ENCODE measurements around the gene BSND.

DNA sequence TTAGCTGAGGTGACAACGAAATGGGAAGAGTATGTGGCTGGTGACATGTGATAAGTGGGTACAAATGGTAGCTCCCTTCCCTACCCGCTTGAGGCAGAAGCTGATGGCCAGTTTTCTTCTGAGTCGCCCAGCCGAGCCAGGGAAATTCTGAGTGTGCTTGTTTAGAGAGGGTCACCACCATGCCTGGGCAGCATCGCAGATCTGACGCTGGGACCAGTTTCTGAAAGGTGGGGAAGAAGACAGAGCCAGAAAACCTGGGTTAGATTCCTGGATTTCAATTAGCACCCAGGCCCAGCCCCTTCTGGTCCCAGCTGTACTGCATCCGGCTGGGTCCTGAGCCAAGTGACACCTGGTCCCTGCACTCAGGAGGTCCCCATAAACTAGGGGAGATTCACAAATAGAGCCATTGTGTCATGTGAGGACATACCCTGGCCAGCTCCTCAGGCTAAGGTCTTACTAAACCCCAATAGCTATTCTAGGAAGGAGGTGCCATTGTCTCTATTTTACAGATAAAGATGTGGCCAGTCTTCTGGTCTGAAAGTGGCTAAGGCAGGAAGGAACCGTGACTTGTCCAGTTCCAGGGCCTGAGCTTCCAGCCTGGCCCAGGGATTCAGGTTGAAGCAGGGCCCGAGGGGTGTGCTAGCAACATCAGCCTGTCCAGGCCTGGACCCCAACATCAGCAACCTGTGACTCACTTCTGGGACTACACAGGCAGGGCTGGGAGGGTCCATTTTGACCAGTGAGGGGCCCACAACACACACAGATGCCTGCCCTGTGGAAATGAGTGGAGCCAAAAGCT is 20.0 kb upstream of the BSND start:
- TF ChIP-seq ZNF416 (tag by site-specific recombination; IDR thresholded peaks at IDR 0.05) (no peak), CTCF (tag by site-specific recombination; IDR thresholded peaks at IDR 0.05) (no peak), PRDM10 (tag by site-specific recombination; IDR thresholded peaks at IDR 0.05) (peak; percentile 45; the same call in 1 of the 2 replicates), ZNF37A (tag by site-specific recombination; IDR thresholded peaks at IDR 0.05) (no peak), KLF1 (tag by site-specific recombination; IDR thresholded peaks at IDR 0.05) (no peak), MZF1 (tag by site-specific recombination; IDR thresholded peaks at IDR 0.05; ENCODE audit: borderline replicate concordance) (no peak)

Data from HEK293 (cell line).